Inferior parietal cortex (tissue), 1 donor: Measurements from ENCODE around the gene PON1.

Source experiments
- DNase-seq: peaks from one replicate; pipeline ENCODE4 v3.0.0-alpha.2; 2016; ENCODE audit errors: extremely low spot score

Gene PON1

DNA sequence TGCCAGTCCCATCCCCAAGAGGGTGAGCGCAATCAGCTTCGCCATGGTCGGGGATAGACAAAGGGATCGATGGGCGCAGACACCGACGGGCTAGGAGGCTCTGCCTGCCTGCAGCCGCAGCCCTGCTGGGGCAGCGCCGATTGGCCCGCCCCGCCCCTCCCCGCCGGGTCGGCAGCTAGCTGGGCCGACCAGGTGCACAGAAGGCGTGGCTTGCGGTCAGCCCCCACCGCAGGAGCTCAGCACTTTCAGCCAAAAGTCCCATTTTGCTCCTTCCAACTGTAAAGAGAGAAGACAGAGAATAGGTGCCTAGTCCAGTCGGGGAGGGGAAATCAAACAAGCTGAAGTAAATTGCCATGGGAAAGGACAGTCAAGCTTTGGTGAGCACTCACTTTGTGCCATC is at the start of gene PON1:
Gene PON1 (minus strand): TSS at position 102 of the 400 bp plus-strand sequence. CDS start 57 bp downstream, at position 45.
- DNase-seq, result no peak

DNA sequence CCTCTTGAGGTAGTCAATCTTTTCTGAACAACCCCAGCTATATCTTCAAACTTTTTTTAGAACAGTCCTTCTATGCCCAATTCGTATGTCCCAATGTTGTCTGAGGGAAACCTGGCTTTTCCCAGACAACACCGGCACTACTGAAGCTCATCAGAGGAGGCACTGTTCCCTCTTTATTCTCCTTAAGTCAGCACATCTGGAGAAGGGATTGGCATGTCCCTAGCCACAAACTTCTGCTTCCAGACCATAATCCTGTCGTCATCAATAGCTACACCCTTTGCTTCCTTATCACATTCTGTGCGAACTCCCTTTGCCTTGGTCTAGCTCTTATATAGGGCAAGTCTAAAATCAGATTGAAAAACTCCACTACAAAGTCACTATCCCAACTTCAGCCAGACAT is 49.0 kb upstream of the PON1 start:
- no peak for DNase-seq

DNA sequence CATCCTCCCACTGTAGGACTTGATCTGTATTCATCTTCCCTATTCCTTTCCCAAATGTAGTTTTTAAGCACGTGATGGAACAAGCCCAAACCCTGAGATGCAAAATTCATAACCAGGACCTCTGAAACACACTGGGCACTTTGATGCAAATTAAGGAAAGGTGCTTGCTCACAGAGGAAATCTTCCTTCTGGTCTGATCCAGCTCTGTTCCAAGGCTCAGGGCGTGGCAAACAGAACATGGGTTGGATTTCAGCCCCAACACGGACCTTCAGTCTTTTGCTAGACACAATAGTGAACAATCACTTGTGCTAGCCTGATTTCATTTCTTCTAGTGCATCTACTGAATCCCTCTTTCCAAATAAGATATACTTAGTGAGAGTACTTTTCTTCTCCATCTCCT is 43.9 kb upstream of the PON1 start:
- no peak for DNase-seq

DNA sequence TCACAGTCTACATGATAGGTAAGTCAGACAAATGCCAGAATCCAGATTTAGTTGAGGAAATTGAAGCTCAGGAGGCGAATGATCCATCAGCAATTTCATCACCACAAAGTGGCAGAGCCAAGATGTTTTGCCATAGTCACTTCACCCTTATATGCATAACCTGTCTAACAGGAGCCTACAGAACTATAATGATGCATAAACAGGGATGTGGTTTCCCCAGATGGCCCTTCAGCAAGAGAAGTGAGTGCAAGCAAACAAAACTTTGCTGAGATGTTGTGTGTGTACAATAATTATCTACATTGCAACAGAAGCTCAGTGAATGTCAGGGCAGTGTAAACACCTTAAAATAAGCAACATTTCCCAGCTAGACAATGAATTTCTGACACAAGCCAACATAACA is 43.3 kb upstream of the PON1 start:
- DNase-seq, result no peak

DNA sequence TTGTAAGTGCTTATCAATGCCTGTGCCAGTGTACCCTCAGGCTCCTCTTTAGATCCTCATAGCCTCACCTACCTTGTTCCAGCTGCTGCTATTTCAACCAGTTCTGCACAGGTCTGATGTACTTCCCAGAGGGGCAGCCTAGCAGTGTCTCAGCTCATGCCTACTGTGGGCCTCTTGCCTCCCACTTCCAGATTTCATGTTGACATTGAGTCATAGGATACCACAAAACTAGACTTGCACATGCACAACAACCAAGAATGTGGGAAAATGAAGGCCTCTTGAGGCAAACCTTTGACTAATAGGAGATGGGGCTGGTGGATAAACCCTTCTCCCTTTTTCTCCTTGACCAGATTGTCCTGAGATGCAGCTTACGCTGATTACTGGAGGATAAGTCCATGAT is 40.8 kb upstream of the PON1 start:
- no peak for DNase-seq

DNA sequence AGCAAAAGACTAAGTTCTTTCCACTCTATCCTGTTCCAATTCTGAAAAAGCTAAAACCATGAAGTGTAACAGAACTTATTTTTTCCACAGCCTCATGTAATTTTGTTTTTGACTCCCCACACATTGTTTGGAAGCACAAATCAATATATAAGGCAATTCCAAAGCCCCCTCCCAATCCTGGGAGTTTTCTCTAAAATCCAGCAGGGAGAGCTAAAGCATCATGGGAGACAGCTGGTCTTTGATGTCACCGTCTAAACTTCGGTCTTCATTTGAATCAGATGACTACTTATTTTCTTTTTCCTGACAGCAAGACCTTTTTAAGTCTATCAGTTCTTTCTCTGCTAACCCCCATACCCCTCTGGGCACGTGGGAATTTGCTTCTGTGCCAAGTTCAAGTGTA is 33.3 kb upstream of the PON1 start:
- DNase-seq, result peak; percentile 14

DNA sequence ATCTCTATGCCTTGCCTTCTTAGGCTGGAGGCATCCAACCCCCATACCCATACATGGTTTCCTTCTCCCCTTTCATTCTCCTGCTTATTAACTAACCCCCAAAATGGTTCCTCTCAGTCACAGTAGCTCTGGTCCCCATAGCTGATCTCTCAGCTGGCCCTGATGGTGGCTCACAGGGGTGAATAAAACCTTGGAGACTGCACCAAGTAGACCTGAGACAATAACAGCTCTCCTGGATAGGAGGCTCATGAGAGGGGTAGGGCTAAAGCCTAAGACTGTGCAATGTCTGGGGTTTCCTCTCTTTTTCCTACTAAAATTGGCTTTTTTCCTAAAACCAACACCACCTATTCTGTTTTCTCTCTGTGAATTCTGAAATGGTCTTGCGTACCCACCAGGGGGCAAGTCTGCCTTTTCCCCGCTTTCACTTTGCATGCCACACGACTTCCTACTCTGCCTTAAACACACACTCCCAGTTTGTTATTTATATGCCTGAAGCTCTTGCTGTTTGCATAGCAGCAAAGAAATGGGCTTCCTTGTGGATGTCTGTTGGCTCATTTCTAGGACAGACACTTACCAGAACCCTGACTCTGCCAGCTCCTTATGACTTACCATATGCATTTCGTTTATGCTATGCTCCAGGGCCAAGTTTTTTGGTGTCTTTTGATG is 18.4 kb upstream of the PON1 start:
- no peak for DNase-seq

DNA sequence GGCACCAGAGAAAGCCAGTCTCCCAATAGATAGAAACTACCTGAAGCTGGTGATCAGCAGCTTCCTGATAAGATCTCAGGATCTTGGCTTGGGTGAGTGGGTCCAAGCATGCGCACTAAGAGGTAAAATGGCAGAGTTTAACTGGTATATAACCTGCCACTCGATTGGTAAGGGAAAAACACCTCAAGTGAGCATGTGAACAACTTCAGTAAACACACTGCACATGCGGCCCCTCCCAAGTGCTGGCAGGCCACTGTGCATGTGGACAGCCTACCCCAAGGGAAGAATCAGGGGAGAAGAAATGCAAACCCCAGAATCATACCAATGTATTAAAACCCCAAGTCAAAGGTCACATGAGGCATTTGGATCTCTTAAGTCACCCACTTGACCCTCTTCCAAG is 17.7 kb upstream of the PON1 start:
- DNase-seq, result no peak

DNA sequence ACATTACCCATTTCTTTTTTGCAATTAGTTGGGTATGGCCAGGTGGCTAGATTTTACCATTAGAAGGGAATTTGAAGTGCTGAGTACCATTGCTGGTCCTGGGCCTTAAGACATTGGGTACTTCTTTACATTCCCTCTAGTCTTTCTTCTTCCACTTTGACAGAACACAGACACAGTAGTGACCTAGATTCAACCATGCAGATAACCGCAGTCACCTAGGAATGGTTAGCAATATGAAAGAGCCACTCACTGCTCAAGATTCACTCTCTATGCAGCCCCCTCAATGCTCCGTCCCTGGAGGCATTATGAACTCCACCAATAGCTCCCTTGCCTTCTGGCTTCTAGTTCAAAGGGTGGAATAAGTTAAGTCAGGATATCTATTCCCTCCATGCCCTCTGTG is 16.2 kb upstream of the PON1 start:
- no peak for DNase-seq

DNA sequence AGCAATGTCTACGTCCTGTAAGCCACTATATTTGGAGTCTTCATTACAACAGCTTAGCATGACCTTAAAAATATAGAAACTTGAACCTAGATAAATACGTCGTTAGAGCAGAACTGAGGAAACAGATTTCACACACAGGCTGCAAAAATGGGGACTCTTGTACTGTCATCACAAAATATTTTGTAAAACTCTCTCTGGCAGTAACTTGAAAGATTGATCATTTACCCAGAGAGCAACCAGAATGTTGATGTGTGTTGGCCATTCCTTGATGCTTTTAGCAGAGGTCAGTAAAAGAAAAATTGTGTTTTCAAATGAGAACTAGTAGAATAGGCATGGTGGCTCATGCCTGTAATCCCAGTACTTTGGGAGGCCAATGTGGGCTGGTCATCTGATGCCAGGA is 14.5 kb upstream of the PON1 start:
- no peak for DNase-seq

DNA sequence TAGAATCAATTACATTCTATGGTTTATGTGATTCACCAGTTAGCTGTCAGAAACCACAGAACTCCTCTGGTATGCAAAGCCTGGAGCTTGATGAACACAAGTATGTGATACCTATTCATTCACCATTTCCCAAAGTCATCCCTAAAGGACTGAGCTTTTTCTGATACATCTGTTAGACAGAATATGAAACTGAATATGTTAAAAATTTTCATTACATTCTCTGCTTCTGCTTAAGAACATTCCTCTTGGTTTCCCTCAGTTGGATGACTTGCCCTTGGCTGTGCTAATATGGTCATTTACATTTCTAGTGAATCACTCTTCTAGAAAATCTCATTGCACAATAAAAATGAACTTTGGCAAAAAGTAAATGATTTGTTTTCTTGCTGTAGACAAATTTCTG is 10.8 kb upstream of the PON1 start:
- no peak for DNase-seq

DNA sequence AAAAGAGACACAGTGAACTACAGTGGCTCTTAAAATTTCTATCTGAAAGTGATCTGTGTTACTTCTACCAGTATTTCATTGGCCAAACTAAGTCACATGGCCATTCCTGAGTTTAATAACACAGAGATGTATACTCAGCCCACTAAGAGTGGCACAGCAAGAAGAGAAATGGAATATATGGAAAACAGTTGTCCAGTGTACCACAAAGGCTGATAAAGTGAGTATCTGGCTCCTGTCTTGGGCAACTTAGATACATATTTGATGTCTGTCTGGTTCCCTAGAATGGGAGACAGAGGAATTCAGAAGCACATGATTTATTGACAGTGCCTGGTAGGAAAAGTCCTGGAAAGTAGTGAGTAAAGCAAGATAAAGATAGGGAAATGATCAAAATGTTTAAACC is 10.1 kb upstream of the PON1 start:
- no peak for DNase-seq

DNA sequence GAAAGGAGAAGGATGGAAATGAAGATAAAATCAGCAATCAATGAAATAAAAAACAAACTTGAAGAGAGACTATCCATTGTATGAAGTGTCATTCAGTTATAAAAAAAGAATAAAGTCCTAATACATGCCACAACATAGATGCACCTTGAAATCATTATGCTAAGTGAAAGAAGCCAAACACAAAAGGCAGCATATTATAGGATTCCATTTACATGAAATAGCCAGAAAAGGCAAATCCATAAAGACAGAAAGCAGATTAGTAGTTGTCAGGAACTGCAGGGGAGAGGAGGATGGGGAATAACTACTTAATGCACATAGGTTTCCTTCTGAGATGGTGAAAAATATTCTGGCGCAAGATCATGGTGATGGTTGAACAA is 6.6 kb upstream of the PON1 start:
- no peak for DNase-seq

DNA sequence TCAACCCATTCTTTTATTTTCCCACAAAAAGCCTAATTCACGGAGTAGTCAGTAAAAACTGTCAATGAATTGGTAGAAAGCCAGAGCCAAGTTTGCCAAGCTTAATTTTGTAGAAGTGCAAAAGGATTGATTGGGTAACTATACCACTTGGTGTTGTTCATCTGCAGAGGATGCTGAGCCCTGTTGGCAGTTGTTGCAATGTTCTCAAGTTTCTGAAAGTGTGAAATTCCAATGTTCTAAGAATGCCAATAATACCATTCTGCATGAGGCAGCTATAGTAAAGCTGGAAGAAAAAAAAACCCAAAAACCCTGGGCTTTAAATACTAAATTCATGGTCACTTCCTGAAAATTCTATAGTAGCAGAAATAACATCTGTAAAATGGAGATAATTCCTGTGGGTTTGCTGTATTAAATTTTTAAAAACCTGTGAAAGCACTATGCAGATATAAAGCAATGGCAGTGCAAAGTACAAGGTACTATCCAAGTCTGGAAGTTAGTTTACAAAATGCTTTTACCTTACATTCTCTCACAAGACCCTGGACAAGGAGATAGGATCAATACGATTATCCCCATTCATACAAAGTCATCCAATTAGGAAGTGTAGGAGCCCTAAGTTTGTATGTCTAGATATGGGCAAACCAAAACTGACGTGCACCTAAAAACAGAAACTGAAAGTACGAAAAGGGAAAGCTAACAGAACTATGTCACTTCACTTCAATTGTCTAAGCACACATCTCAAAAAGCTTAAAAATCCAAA is 6.0 kb upstream of the PON1 start:
- DNase-seq, result peak; percentile 55

DNA sequence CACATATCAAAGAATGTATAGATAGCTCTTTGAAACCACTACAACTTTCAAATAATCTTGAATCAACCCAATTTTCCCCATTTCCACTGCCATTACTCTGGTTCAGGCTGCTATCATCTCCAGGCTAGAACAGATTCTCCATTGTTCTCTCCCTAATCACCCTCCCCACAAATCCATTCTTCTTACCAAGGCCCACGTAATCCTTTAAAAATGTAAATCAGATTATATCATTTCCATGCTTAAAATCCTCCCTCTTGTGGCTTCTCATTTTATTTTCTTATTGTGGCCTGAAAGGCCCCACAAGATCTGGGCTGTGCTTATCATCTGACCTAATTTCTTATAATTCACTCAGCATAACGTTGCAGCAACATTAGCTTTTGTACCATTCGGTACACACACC is 3.0 kb upstream of the PON1 start:
- DNase-seq, result no peak

DNA sequence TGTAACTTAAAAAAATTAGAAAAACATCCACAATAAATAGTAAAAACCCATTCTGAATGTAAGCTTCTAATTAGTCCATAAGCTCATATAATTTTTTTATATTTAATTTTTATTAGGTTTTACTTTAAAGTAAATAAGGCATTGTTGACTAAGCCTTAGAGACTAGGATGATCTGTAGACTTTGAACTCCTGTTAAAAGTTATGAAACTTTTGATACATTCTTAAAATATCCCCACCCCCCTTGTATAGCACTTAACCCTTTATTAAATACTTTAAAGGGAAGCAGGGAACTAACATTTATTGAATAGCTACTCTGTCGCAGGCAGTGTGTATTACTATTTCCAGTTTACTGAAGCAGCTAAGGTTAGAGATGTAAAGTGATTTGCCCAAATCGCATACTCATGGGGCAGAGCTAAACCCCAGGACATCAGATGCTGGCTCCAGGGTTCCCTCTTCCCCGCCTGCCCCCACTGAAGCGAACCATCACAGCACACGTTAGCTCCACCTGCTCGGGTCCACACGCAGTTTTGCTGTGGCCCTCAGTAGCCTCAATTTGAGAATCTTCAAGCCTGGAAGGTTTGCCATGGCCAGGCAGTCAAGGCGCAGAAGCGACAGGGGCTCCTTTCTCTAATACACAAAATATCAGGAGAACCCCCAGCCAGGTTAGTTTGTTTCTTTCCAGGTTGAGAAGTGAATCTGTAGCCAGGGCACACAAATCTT is 762 bp downstream of the PON1 start:
- DNase-seq, result no peak

DNA sequence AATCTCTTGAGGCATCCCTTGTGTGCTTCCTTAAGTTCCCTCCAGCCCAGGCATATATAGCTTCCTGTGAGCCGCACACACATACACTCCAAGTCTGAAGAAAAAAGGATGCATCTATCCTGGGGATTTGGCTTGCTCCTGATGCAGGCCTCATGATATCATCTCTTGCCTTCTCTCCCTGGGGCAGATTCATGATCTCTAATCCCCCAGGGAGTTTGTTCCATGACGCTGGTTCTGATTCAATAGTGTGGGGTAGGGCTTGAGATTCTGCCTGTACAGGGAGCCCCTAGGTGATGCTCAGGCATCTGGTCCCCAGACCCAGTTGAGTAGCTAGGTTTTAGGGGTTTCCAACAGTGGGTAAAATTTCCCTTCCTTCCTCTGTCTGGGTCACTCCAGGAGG is 1.5 kb downstream of the PON1 start:
- no peak for DNase-seq

DNA sequence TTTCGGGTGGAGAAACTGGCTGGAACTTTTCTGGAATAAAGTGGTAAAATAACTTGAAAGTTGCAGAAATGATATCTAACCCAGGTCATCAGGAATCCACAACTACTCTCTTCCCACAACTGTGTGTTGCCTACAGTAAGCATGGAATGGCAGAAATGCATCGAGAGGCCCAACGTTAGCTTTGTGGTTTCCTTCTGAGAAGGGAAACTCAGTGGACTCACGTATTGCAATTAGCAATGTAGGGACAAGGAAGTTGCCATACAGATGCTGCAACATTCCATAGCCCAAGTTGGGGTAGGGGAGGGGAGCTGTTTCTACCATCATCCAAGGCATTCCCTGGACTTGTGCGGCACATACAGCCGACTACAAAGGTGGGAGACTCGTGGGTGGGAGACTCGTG is 1.9 kb downstream of the PON1 start:
- no peak for DNase-seq

DNA sequence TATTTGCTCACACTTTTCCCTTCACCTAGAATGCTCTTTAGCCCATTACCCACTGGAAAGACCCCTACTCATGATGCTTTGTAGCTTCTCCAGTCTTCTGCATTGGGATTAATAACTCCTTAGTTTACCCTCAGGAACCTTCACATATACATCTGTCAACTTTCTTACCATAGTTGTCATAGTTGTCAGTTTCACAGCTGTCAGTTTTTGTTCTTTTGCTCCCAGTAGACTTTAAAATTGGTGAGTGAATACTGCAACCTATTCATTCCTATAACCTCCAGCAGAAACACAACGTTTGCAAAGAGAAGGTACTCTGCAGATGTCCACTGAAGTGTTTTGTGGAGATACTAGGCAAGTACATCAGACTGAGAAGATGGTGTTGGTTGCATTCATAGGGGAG is 2.6 kb downstream of the PON1 start:
- DNase-seq, result no peak

DNA sequence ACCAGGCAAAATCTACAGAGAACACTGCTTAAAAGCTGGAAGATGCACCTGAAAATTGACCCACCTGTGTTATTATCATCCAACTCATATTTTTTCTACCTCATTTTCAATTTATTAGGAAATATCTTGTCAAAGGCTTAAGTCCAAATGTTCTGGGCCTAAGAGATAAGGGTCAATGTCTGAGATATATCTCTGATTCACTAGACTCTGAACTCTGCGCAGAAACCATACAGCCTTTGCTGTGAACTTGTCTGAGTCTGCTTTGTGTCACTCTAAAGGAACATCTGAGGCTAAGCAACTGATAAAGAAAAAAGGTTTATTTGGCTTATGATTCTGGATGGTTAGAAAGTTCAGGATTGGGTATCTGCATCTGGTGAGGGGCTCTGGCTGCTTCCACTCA is 3.7 kb downstream of the PON1 start:
- no peak for DNase-seq

DNA sequence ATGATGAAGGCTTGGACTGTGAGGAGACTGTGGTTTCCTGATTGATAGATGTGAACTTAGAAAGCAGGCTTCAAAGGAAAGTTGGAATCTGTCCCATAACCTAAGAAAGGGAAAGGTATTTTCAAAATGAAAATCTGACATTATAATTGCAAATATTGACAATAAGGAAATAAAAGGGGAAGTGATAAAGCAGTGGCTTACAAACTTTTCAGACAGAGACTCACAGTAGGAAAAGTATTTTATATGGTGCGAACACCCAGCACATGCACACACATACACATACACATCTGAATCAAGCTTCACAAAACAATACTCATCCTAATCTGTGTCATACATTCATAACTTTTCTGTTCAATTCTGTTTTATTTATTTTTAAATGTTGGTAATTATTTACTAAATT is 4.8 kb downstream of the PON1 start:
- DNase-seq, result no peak

DNA sequence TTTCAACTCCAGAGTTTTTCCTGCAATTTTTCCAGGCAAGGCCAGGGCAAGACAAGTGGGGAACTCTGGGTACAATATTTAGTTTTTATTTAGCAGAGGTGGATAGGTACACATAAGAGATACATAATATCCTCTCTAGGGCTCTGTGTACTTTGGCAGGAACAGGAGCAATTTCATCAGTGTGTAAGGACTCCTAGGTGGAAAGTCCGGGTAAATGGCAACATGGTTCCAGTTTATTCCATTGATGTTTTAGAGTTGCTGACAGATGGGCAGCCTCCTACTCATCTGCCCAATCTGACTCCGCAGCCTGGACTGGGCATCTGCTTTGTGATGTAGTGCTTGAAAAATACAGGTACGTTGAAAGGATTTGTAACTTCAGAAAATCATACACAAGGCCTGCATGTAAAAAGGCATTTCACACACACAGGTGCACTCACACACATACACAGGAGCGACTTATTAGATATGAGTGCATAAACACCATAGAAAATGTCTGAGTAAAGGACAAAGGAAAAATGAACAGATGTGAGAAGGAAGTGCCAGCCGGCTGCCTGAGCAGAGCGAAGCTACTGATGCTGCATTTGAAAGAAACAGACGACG is 5.7 kb downstream of the PON1 start:
- DNase-seq, result no peak

DNA sequence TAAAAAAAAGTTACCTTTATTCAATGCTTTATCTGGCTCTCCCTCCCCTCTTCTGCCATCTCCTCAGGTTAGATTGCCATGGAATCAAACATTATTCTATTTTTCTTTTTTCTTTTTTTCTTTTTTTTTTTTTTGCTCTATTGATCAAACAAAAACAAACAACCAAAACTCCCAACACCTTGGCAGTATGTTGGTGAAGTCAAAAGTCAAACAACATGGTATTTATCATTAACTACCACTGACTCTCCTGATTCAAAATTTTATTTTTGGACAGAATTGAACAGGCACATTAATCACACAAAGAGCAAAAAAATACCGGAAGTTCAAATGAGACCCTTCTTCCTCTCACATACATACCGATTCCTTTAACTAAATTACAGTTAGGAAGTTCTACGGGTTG is 6.4 kb downstream of the PON1 start:
- DNase-seq, result no peak
